Measurements from ENCODE around the gene MEX3B.

Gene MEX3B

DNA sequence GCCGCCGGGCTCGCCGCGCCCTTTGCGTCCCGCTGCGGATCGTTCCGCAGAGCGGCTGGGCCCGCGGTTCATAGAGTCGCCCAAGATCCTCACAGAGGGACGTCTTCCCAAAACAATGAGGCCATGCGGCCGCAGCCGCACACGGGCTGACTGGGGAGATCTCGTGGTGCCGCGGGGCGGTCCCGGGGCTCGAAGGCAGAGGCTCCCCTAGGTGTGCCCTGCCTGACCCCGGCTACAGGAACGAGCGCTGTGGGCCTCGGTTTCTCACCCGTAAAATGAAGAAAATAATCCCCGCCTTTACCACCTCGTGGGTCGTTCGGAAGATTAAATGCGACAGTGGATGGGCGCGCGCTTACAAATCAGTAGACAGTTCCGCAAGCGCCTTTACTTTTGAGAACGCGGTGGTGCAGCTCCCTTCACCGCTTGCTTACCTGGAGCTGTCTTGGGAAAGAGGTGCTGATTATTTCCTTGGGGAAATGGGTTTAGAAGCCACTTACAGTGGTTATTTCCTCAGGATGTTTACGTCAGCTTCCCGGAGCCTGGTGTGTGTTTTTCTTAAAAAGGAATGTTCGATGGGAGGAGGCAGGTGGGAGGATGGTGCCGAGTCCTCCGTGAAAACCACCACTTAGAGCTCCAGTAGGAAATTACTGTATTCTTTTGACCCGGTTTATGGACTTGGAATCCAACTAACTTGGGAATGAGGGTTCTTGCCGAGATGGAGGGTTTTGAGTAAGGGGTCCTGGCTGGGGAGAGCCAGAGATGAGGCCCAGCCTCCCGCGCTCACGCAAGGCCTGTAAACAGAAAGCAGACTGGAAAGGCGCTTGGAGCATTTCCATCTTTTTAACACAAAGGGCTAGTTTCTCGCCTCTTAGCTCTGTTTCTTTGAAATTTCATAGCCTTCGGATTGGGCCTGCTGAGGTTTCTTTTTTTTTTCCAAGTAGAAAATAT lies 1.9 kb upstream of the MEX3B start:
- H3K9me3 ChIP-seq (ENCODE audit: control insufficient read depth, low read length) = no peaks in the 10 kb centered on the region
- no peak for DNase-seq (ENCODE audit: low read depth)
- H3K4me3 ChIP-seq (ENCODE audit: low read length) = peak overlapping the region; percentile 92
- peak overlapping the region; percentile 39 for H3K9ac ChIP-seq (ENCODE audit: low read length)
- H3K27me3 ChIP-seq (replicated peaks; ENCODE audit: control insufficient read depth, insufficient read depth, low read length) = peaks cover 24% of the 10 kb centered on the region
- no peaks in the 10 kb centered on the region for H3K36me3 ChIP-seq (ENCODE audit: control insufficient read depth, insufficient read depth, low read length, severe bottlenecking)
- peaks cover 12% of the 10 kb centered on the region for H3K4me1 ChIP-seq (ENCODE audit: control insufficient read depth, insufficient read depth, low read length)

DNA sequence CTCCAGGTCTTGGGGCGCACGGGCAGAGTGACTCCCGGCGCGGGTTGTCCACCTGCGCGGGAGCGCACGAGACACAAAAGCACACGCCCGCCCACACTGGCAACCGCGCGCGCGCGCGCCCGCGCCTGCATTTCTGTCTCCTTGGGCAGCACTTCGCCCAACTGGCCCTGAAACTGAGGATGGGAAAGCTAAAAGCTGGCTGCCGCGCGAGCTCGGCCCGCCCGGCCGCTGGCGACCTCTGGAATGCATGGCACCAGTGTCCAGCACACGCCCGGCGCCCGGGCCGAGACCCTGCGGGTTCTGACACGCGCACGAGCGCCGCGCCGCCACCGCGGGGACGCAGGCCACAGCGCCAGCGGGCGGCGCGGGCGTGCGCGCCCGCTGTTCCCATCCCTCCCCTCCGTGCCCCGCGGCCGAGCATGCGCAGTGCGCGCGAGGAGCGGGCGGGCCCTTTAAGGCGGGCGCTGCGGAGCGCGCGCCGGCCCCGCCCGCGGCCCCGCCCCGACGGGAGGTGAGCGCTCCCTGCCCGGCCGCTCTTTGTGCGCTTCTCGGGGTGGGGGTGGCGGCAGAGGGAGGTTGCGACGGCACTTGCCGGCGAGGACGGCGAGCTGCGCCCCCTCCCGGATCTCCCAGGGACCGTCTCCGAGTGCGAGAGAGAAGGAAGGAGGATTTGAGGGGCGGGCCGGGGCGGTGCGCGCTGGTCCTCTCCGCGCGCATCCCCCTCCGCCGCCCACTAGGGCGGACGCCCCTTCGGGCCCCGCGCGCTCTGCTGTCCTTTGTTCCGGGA lies 1.0 kb upstream of the MEX3B start:
- peaks cover 24% of the 10 kb centered on the region for H3K27me3 ChIP-seq (replicated peaks; ENCODE audit: control insufficient read depth, insufficient read depth, low read length)
- peak; percentile 97 for DNase-seq (ENCODE audit: low read depth)
- H3K36me3 ChIP-seq (ENCODE audit: control insufficient read depth, insufficient read depth, low read length, severe bottlenecking) = no peaks in the 10 kb centered on the region
- H3K4me3 ChIP-seq (ENCODE audit: low read length) = peak overlapping the region; percentile 92
- peaks cover 12% of the 10 kb centered on the region for H3K4me1 ChIP-seq (ENCODE audit: control insufficient read depth, insufficient read depth, low read length)
- H3K9me3 ChIP-seq (ENCODE audit: control insufficient read depth, low read length) = no peaks in the 10 kb centered on the region
- peak overlapping the region; percentile 82 for H3K9ac ChIP-seq (ENCODE audit: low read length)

DNA sequence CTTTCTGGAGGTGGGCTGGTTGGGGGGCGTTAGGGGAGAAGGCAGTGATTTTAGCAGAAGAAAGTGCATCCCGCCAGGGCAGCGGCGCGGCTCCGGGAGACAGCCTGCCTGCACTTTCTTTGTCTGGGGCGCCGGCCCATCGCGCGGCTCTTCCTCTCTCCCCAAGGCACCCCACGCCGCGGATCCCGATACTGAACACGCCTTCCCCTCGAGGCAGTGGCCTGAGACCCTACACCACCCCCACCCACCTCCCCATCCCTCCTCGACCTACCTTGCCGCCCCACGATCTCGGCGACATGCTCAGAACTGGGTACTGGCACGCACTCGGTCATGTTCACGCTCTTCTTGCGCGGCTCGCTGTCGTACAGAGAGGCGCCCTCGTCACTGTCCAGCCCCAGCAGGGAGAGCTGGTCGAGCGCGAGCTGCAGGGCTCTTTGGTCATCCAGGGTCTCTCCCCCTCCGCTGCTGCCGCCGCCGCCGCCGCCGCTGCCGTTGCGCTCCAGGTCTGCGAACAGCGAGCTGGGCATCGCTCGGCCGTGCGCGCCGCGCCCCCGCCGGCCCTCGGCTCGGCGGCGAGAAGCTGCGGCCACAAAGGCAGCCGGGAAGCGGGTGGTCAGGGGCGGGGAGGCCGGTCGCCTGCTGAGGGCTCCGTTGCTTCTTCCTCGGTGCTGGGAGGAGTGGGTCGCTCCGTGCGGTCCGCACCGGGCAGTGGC lies 483 bp downstream of the MEX3B start:
- Histone ChIP-seq H3K9ac (ENCODE audit: low read length) (peak overlapping the region; percentile 66), H3K27me3 (replicated peaks; ENCODE audit: control insufficient read depth, insufficient read depth, low read length) (peaks cover 24% of the 10 kb centered on the region), H3K4me3 (ENCODE audit: low read length) (peak overlapping the region; percentile 82), H3K9me3 (ENCODE audit: control insufficient read depth, low read length) (no peaks in the 10 kb centered on the region), H3K36me3 (ENCODE audit: control insufficient read depth, insufficient read depth, low read length, severe bottlenecking) (no peaks in the 10 kb centered on the region), H3K4me1 (ENCODE audit: control insufficient read depth, insufficient read depth, low read length) (peaks cover 12% of the 10 kb centered on the region)
- DNase-seq (ENCODE audit: low read depth) = peak; percentile 79

DNA sequence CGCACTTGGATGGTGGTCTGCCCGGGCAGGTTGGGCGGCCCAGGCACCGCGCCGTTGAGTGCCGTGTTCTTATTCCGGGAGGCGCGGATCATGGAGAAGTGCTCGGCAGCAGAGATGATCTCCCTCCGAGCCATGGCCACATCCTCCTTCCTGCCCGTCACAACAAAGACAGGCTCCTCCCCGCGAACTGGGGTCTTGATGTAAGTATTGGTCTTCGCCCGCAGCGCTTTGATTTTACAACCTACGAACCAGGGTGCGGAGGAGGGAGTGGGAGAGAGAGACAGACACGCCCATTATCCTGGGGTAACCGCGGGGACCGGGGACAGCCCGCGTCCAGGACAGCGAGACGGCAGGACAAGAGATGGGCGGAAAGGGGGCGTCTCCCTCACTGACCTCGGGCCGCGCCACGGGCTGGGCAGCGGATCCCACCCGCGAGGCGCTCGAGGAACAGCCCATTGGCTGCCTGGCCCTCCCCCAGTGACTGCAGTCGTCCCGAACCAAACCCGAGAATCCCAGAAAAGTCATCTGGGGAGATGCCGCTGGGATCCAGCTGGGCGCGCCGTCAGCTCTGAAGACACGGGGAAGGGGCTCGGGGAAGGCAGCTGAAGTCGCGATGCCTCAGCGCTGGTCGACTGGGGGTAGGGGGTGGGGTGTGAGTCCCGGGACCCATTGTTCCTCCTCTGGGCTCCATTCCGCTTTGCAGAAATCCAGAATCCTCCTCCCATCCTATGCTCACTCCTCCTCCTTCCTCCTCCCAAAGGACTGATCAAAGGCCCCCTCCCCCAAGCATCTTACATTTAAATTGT lies 1.2 kb downstream of the MEX3B start:
- Histone ChIP-seq H3K9ac (ENCODE audit: low read length) (peak overlapping the region; percentile 66), H3K4me3 (ENCODE audit: low read length) (peak overlapping the region; percentile 82), H3K27me3 (replicated peaks; ENCODE audit: control insufficient read depth, insufficient read depth, low read length) (peaks cover 20% of the 10 kb centered on the region), H3K36me3 (ENCODE audit: control insufficient read depth, insufficient read depth, low read length, severe bottlenecking) (no peaks in the 10 kb centered on the region), H3K4me1 (ENCODE audit: control insufficient read depth, insufficient read depth, low read length) (peaks cover 12% of the 10 kb centered on the region), H3K9me3 (ENCODE audit: control insufficient read depth, low read length) (no peaks in the 10 kb centered on the region)
- peak; percentile 81 for DNase-seq (ENCODE audit: low read depth)

DNA sequence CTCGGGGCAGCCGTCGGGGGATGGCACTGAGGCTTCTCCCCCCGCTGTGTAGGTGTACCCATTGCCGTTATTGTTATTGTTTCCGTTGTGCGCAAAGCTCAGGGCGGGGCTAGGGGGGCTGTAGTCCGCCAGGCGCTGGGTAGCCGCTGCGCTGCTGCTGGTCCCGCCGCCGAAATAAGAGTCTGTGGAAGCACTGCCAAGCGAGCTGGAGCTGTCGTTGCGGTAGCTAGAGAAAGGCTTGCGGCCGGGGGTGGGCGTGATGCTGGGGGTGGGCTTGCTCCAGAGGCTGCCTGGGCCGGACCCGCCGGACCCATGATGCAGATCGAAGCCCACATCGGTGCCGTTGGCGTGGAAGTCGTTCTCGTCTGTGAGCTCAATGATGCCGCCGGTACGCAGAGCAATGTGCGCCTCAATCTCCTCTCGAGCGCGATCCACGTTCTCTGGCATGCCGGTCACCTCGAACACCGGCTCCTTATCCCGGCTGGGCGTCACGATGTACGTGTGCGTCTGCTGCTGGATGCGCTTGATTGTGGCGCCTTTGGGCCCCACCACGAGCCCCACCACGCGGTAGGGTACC lies 1.9 kb downstream of the MEX3B start:
- Histone ChIP-seq H3K9ac (ENCODE audit: low read length) (no peak overlapping the region), H3K27me3 (replicated peaks; ENCODE audit: control insufficient read depth, insufficient read depth, low read length) (peaks cover 24% of the 10 kb centered on the region), H3K9me3 (ENCODE audit: control insufficient read depth, low read length) (no peaks in the 10 kb centered on the region), H3K36me3 (ENCODE audit: control insufficient read depth, insufficient read depth, low read length, severe bottlenecking) (no peaks in the 10 kb centered on the region), H3K4me3 (ENCODE audit: low read length) (peak overlapping the region; percentile 82), H3K4me1 (ENCODE audit: control insufficient read depth, insufficient read depth, low read length) (peaks cover 12% of the 10 kb centered on the region)
- peak; percentile 63 for DNase-seq (ENCODE audit: low read depth)

DNA sequence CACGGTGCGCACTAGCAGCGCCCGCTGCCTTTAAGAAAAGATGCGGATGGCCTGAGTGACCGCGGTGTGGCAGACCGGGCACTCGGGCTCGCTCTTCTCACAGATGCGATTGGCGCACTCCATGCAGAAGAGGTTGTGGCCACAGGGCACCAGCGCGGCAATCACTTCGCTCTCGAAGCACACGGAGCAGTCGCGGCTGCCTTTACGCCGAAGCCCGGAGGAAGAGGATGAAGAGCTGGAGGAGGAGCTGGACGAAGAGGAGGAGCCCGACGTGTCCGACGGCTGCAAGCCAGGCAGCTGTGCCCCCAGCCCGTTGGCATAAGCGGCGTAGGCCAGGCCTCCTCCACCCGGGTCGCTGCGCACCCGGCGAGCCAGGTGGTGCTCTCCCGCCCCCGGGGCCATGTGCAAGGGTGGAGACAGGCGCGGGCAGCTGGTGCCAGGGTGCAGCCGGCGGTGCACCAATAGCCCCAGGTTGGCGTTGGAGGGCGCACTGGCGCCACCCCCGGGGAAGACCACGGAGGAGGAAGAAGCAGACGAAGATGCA lies 2.6 kb downstream of the MEX3B start:
- Histone ChIP-seq H3K4me1 (ENCODE audit: control insufficient read depth, insufficient read depth, low read length) (peaks cover 12% of the 10 kb centered on the region), H3K27me3 (replicated peaks; ENCODE audit: control insufficient read depth, insufficient read depth, low read length) (peaks cover 20% of the 10 kb centered on the region), H3K9me3 (ENCODE audit: control insufficient read depth, low read length) (no peaks in the 10 kb centered on the region), H3K4me3 (ENCODE audit: low read length) (no peak overlapping the region), H3K9ac (ENCODE audit: low read length) (no peak overlapping the region), H3K36me3 (ENCODE audit: control insufficient read depth, insufficient read depth, low read length, severe bottlenecking) (no peaks in the 10 kb centered on the region)
- DNase-seq (ENCODE audit: low read depth) = peak; percentile 31

DNA sequence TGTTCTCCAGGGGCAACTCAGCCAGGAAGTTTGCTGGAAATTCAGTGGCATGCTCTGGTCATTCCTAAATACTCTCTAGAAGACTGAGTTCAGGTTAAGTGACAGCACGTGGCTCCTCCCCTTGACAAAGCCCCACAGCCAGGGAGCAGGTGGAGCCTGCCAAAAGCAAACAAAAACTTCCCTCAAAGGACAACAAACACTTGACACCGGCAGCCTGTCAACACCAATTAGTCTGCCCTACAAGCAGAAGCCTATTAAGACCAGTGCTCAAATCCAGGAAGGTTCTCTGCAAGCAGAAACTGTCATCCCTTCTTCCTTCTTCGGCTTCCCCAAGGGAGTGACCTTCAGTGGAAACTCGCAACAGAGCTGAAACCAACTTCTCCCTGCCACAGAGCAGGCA lies 5.0 kb downstream of the MEX3B start:
- Histone ChIP-seq H3K27me3 (replicated peaks; ENCODE audit: control insufficient read depth, insufficient read depth, low read length) (peaks cover 14% of the 10 kb centered on the region), H3K4me1 (ENCODE audit: control insufficient read depth, insufficient read depth, low read length) (peaks cover 7% of the 10 kb centered on the region), H3K4me3 (ENCODE audit: low read length) (no peak overlapping the region), H3K36me3 (ENCODE audit: control insufficient read depth, insufficient read depth, low read length, severe bottlenecking) (no peaks in the 10 kb centered on the region), H3K9me3 (ENCODE audit: control insufficient read depth, low read length) (no peaks in the 10 kb centered on the region), H3K9ac (ENCODE audit: low read length) (no peak overlapping the region)
- DNase-seq (ENCODE audit: low read depth) = no peak

DNA sequence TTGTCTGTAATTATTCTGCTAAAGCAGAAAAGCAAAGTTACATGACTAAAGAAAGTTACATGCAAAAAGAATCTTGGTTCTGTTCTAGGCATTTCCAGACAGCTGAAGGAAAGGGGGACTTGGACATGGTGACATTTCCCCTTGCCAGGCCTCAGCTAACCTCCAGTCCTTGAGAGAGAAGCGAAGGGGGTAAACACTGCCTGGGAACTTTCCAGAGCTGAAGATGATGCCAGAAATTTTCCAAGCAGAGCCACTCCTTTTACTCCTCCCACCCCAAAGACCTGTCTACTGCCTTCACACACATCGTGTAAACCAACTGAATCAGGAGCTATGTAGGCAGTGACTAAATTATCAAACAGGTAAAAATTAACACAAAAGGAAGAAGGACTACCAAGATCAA lies 5.4 kb downstream of the MEX3B start:
- peaks cover 7% of the 10 kb centered on the region for H3K4me1 ChIP-seq (ENCODE audit: control insufficient read depth, insufficient read depth, low read length)
- H3K36me3 ChIP-seq (ENCODE audit: control insufficient read depth, insufficient read depth, low read length, severe bottlenecking) = no peaks in the 10 kb centered on the region
- H3K9me3 ChIP-seq (ENCODE audit: control insufficient read depth, low read length) = no peaks in the 10 kb centered on the region
- no peak overlapping the region for H3K4me3 ChIP-seq (ENCODE audit: low read length)
- no peak for DNase-seq (ENCODE audit: low read depth)
- no peak overlapping the region for H3K9ac ChIP-seq (ENCODE audit: low read length)
- peaks cover 14% of the 10 kb centered on the region for H3K27me3 ChIP-seq (replicated peaks; ENCODE audit: control insufficient read depth, insufficient read depth, low read length)

DNA sequence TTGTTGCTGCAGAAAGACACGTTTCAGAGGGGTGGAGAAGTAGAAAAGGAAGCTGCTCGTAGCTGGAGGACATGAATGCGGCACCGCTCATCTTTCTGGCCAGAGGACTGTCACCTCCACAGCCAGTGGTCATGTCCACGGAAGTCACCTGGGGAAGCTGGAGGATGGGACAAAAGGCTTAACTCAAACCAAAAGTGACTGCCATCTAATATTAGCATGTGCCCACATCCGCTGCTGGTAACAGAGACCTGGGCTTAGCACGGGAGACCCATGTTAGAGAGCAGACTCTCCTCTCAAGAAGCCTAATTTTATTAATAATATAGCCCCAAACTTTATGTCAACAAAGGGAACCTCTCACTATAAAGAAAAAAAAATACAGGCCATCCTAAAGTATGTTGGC lies 5.9 kb downstream of the MEX3B start:
- no peak for DNase-seq (ENCODE audit: low read depth)
- no peaks in the 10 kb centered on the region for H3K36me3 ChIP-seq (ENCODE audit: control insufficient read depth, insufficient read depth, low read length, severe bottlenecking)
- peaks cover 14% of the 10 kb centered on the region for H3K27me3 ChIP-seq (replicated peaks; ENCODE audit: control insufficient read depth, insufficient read depth, low read length)
- H3K4me3 ChIP-seq (ENCODE audit: low read length) = no peak overlapping the region
- H3K4me1 ChIP-seq (ENCODE audit: control insufficient read depth, insufficient read depth, low read length) = peaks cover 7% of the 10 kb centered on the region
- H3K9me3 ChIP-seq (ENCODE audit: control insufficient read depth, low read length) = no peaks in the 10 kb centered on the region
- no peak overlapping the region for H3K9ac ChIP-seq (ENCODE audit: low read length)

DNA sequence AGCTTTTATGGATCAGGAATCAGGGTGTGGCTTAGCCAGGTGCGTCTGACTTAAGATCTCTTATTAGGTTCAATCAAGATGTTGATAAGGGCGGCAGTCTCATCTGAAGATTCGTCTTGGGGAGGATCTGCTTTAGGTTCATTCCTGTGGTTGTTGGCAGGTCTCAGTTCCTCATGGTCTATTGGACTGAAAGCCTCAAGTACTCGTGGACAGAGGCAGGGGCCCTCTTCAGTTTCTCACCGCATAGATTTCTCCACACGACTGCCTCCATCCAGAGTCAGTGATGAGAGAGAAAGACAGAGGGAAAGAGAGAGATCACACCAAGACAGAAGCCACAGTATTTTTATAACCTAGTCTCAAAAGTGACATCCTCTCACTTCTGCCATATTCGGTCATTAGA lies 9.4 kb downstream of the MEX3B start:
- Histone ChIP-seq H3K9me3 (ENCODE audit: control insufficient read depth, low read length) (no peaks in the 10 kb centered on the region), H3K4me1 (ENCODE audit: control insufficient read depth, insufficient read depth, low read length) (no peaks in the 10 kb centered on the region), H3K36me3 (ENCODE audit: control insufficient read depth, insufficient read depth, low read length, severe bottlenecking) (no peaks in the 10 kb centered on the region), H3K27me3 (replicated peaks; ENCODE audit: control insufficient read depth, insufficient read depth, low read length) (peaks cover 7% of the 10 kb centered on the region), H3K9ac (ENCODE audit: low read length) (no peak overlapping the region), H3K4me3 (ENCODE audit: low read length) (no peak overlapping the region)
- no peak for DNase-seq (ENCODE audit: low read depth)
